Muscle layer of colon (tissue), 2 donors: ENCODE measurements around the gene DDX23.

ENCODE experiments used
- H3K27ac ChIP-seq: one replicate; pipeline ENCODE4 v1.7.0; 2013; ENCODE audit warnings: low read depth, mild to moderate bottlenecking, low read length, moderate library complexity
- H3K27me3 ChIP-seq, 2 donors: one replicate each; pipeline ENCODE4 v1.7.0; 2013; ENCODE audit warnings: low read length in 2 of 2, mild to moderate bottlenecking in 2 of 2; ENCODE audit not compliant: insufficient read depth in 2 of 2, control insufficient read depth in 1 of 2
- H3K36me3 ChIP-seq: one replicate; pipeline ENCODE4 v1.7.0; 2013; ENCODE audit warnings: mild to moderate bottlenecking, low read length; ENCODE audit not compliant: insufficient read depth
- H3K4me1 ChIP-seq: one replicate; pipeline ENCODE4 v1.7.0; 2013; ENCODE audit warnings: mild to moderate bottlenecking, low read length; ENCODE audit not compliant: insufficient read depth
- H3K4me3 ChIP-seq, 2 donors: one replicate each; pipeline ENCODE4 v1.7.0; 2013; ENCODE audit warnings: low read length in 2 of 2, low read depth in 1 of 2, mild to moderate bottlenecking in 1 of 2, moderate library complexity in 1 of 2
- H3K9ac ChIP-seq: one replicate; pipeline ENCODE4 v1.7.0; 2013; ENCODE audit warnings: low read length
- H3K9me3 ChIP-seq: one replicate; pipeline ENCODE4 v1.7.0; 2013; ENCODE audit warnings: mild to moderate bottlenecking, low read length
- donor health status: abdominal sarcoma.
- donor health status: Adenocarcinoma of cecum.

Gene DDX23

DNA sequence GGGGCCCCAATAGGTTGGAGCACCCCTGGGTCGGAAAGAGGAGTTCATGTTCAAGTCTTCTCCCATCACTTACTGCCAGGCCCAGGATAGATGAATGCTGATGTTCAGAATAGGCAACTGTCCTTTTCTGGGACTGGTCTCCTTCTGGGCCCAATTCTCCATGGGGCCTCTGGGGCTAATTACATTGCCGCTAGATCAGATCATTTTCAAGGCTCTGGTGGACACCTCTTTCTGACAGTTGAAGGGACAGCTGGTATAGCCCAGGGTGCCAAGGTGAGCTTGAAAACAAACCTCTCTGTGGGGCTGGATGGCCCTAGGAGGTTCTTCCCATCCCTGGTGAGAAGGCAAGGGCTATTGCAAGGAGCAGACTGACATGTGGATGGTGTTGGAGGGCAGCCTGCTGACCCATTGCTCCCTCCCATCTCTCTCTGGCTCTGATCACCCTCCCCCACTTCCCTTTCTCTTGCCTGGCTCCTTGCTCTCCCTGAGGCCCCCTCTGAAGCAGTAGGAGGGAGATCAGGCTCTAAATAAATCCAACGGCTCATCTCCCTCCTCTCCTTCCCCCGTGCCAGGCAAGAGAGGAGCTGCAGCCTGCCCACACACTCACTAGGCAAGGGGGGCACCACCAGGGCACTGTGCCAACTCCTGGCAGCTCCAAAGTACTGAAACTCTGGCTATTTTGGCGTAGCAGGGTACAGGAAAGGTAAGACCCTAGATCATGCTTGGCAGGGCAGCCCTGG, 31.8 kb downstream of the DDX23 start:
- no peak overlapping the region for H3K9ac ChIP-seq
- no peak overlapping the region for H3K27ac ChIP-seq
- H3K27me3 ChIP-seq, result no peaks in the 10 kb centered on the region
- no peaks in the 10 kb centered on the region for H3K36me3 ChIP-seq
- H3K9me3 ChIP-seq, result no peaks in the 10 kb centered on the region
- no peak overlapping the region for H3K4me3 ChIP-seq
- peaks cover 25% of the 10 kb centered on the region for H3K4me1 ChIP-seq

DNA sequence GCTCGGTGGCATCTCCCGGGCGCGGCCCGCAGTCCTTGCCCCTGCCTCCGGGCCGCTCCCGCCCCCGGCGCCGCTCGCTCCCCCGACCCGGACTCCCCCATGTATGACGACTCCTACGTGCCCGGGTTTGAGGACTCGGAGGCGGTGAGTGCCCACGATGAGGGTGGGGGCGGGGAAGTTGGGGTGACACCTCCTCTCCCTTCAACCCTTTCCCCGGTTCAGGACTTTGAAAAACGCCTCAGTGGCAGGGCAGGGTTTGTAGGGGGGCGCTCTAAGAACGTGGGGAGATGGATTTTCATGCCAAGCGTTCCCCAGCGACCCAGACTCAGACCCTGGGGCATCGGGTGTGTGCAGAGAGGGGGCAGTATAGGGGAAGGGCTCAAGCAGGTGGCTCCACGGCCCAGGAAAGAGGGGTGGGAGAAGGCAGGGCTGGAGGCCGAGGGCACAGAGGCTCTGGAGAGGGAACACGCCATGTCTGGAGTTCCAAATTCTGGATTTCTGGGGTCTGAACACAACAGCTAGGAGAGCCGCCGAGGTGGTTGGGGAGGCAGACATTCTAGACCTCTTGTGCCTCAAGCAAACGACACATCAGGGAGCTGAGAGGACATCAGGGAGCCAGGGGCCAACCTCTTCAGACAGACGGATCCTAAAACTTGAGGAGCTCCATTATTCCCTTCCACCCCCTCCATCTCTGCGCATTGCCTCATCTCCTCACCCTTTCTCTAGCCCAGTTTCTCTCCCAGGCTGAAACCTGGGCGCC, 33.0 kb downstream of the DDX23 start:
- Histone ChIP-seq H3K9ac (peak overlapping the region; percentile 33), H3K9me3 (no peaks in the 10 kb centered on the region), H3K4me1 (peaks cover 25% of the 10 kb centered on the region), H3K27me3 (no peaks in the 10 kb centered on the region), H3K36me3 (no peaks in the 10 kb centered on the region), H3K27ac (no peak overlapping the region), H3K4me3 (peak overlapping the region; percentile 60 to 67)

DNA sequence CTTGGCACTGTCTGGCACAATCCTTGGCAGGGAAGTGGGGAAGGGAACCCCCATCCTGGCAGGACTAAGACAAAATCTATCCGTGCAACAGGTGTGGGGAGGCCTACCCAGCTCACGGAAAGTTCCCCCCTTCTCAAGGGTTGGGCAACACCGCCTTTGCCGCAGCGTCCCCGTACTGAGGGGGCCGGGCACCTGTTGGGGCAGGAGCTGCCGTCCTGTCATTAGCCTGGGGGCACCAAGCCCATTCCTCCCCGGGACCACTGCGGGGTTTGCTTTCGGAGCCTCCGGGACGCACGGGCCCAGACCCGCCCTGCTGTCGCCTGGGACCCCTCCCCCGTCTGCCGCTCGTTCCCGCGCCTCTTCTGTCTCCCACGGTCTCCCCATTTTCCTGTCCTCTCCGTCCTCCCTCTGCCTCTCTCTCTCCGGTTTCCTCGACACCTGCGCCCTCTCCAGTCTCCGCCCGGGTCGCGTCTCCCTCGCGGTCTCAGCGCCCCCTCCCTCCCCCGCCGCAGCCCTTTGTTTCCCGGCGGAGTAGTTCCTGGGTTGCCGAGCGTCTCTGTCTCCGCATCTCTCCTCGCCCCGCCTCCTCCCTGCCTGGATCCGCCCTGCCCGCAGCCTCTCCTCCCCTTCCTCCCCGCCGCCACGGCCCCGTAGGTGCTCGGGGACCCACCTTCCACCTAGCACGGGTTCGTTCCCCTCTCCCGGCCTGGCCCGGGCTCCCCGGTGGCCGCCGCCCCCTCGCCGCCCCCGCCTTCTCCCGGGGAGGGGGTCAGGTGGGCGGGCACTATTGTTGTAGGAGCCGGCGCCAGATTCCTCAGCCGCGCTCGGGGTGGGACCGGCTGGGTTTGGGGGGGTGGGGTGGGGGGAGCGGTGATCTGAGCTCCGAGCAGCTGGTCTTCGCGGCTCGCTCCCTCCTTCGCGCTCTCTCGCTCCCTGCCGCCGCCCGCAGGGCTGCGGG, 33.8 kb downstream of the DDX23 start, which contains the start of gene CACNB3:
Gene CACNB3, plus strand, starts transcription at position 624 of the 958 bp plus-strand sequence. CDS start 434 bp downstream, outside the sequence.
- Histone ChIP-seq H3K4me1 (peaks cover 31% of the 10 kb centered on the region), H3K9me3 (no peaks in the 10 kb centered on the region), H3K27ac (no peak within 1 kb of the TSS), H3K36me3 (no peaks in the 10 kb centered on the region), H3K9ac (peak within 1 kb of the TSS; percentile 33), H3K4me3 (peak within 1 kb of the TSS; percentile 60 to 67), H3K27me3 (no peaks in the 10 kb centered on the region)

DNA sequence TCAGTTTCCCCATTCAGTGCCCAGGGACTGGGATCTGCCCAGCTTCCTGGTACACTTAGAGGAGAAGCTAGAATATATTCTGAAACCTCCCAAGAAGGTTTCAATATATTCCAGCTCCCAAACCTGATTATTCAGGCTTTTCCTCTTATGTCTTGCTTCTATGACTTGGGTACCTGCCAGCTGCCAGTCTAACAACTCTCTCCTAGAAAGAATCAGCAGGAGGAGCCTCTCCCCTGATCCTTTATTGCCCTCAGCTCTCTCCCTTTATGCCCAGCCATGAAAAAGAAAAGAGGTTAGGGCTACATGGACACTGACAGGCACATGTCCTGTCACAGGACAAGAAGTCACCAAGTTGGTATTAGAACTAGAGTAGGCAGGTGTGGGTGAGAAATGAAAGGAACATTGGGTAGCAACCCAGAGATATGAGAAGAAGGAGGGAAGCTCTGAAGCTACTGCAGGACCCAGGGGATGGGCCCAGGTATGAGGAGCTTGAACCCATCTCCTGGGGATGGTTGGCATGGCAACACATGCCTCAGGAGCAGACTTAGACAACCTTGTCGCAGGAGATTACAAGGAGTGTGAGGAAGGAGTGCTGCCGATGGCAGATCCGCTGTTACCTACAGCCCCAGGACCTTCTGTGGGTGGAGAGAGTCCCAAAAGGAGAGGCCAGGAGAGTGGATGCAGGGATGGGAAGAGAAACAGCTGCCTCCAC, 35.7 kb downstream of the DDX23 start:
- Histone ChIP-seq H3K27me3 (no peaks in the 10 kb centered on the region), H3K36me3 (no peaks in the 10 kb centered on the region), H3K9ac (no peak overlapping the region), H3K4me3 (peak overlapping the region; percentile 88 to 90), H3K4me1 (peaks cover 32% of the 10 kb centered on the region), H3K27ac (peak overlapping the region; percentile 97), H3K9me3 (no peaks in the 10 kb centered on the region)

DNA sequence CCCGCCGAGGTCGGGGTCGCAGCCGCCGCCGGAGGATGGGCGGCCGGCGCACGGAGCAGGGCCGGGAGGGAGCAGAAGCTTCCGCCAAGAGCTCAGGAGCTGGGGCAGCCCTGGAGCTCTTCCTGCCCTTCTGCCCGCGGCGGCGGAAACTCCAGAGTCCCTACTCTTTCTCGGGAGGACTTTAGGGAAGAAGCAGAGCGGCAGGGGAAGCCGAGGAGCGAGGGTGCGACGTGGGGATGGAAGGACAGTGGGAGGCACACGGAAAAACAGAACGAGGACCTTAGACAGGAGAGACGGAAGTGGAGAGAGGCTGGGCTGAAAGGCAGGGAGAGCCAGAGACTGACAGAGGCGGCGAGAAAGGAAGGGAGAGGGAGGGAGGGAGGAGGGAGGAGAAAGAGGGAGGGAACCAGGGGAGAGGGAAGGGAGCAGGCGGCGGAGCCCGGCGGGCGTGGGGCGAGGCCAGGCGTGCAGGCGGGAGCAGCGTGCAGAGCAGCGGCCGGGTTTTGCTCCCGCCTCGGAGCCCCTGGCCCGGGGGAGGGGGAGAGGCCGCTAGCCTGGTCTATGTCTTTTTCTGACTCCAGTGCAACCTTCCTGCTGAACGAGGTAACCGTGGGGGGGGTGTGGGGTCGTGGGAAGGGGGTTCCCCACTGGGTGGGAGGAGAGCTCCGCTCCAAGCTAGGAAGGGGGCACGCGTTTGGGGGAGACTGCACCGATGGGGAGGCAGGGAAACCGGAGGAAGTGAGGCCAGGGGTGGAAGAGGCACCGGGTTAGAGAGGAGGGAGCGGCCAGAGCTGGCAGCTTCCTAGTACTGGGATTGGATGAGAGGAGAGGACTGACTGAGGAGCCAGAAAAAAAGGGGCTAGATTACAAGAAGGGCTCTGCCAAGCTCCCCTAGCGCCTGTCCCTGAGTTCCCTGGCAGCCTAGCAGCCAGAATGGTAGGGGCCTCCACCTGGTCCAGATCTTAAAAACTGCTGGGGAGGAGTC, 36.5 kb downstream of the DDX23 start:
- H3K27me3 ChIP-seq, result no peaks in the 10 kb centered on the region
- no peaks in the 10 kb centered on the region for H3K9me3 ChIP-seq
- peak overlapping the region; percentile 68 for H3K9ac ChIP-seq
- H3K4me3 ChIP-seq, result peak overlapping the region; percentile 88 to 90
- no peaks in the 10 kb centered on the region for H3K36me3 ChIP-seq
- H3K4me1 ChIP-seq, result peaks cover 40% of the 10 kb centered on the region
- peak overlapping the region; percentile 97 for H3K27ac ChIP-seq

DNA sequence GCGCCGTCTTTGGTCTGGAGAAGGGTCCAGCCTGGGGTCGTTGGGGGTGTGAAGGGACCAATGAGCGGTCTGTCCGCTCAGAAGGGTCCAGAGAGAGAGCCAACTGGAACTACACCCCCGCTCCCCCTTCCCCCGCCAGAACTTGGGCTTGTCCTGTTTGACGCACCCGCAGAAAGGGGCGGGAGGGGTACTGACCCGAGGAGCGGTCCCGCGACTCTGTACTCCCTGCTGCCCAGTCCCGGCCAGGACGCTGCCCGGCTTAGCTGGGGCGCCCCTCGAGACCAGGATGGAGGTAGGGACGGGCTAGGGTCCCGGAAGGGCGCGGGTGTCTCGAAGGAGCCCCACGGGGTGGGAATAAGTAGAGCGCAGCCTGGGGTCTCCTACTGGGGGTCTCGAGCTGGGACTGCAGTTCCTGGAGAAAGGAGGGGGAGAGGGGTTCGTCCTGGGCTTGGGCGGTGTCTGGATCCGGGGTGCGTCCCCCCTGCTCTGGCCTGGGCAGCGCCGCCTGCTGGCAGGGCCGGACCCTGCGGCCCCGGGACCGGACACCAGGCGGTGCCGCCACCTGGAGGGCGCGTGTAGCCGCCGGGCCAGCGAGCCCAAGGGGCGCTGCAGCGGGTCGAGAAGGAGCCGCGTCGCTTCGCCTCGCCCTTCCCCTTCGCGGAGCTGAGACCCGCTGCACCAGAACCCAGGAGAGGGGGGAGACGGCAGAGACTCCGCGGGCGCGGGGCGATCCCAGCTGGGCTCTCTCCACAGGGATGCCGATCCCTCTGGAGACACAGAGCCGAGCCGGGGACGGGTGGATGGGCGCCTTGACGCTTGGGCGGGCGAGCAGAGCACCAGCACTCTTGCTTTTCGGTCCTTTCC, 37.5 kb downstream of the DDX23 start:
- Histone ChIP-seq H3K4me1 (peaks cover 40% of the 10 kb centered on the region), H3K27me3 (no peaks in the 10 kb centered on the region), H3K27ac (peak overlapping the region; percentile 97), H3K4me3 (peak overlapping the region; percentile 88 to 90), H3K36me3 (no peaks in the 10 kb centered on the region), H3K9ac (peak overlapping the region; percentile 68), H3K9me3 (no peaks in the 10 kb centered on the region)

DNA sequence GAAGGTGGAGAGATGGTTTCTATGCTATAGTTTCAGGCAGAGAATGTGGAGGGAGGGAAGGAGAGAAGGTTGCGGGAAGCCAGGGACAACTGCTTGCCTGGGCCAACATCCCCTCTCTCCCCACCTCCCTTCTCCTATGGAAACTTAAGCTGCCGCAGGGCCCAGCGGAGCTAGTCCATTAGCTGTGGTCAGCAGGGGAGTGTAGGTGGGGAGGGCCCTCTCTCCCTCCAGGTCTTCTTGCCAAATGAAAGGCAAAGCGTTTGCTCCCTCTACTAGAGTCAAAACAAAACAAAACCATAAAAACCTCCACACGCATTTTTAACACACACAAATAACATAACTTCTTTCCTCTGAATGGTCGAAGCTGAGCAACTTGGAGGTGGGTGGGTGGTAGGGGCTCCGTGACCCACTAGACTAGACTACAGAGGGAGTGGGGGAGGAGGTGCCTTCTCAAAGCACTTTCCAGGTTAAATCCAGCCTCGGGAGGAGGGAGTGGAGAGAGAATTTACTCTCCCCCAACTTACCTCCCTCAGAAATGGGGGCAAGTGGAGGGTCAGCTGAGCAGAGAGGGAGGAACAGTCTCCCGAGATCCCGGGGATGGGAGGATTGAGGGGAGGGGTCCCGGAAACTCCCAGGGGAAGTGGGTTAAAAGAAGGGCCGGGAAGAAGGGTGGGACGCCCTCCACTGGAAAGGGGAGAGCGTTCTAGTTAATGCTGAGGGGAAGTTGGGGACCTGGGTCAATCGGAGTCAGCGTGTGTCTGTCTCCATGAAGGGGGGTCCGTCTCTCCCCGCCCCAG, 38.3 kb downstream of the DDX23 start:
- peak overlapping the region; percentile 97 for H3K27ac ChIP-seq
- H3K4me3 ChIP-seq, result peak overlapping the region; percentile 88 to 90
- H3K9me3 ChIP-seq, result no peaks in the 10 kb centered on the region
- peaks cover 33% of the 10 kb centered on the region for H3K4me1 ChIP-seq
- peak overlapping the region; percentile 68 for H3K9ac ChIP-seq
- no peaks in the 10 kb centered on the region for H3K27me3 ChIP-seq
- H3K36me3 ChIP-seq, result no peaks in the 10 kb centered on the region

DNA sequence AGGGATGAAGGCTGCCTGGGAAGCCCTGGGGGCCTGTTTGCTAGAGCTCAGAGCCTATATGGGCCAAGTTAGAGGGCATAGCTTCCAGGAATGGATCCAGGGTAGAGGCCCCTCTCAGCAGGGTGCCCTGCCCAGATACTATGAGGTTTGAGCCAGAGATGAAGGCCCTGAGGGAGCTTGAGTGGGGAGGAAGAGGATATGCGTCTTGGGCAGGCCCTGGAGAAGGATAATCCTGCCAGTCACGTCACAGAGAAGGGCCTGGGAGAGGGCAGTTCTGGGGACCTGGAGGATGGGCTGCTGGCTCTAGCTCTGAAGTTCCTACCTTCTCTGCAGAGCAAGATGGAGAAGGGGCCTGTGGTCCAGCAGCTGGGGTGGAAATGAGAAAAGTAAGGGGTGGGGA, 39.6 kb downstream of the DDX23 start:
- no peaks in the 10 kb centered on the region for H3K36me3 ChIP-seq
- H3K9ac ChIP-seq, result no peak overlapping the region
- H3K27me3 ChIP-seq, result no peaks in the 10 kb centered on the region
- no peak overlapping the region for H3K4me3 ChIP-seq
- H3K9me3 ChIP-seq, result no peaks in the 10 kb centered on the region
- H3K27ac ChIP-seq, result no peak overlapping the region
- H3K4me1 ChIP-seq, result peaks cover 26% of the 10 kb centered on the region
